CD4-positive, alpha-beta memory T cell (primary cell): Measurements from ENCODE around the gene SKAP2. TPM values are rescaled to one million over a fixed set of nuclear protein-coding genes. Genes with fewer than 3 reads are reported as not detected.

Source experiments
- CTCF ChIA-PET: fragments of 350-600 bp; sonication (Branson Sonifier 250); formaldehyde crosslinking; loops from one replicate; lab custom pipeline; 2021; ENCODE audit warnings: inconsistent platforms; ENCODE audit not compliant: partially characterized antibody; lab: Charles Lee
- POLR2A ChIA-PET: fragments of 350-600 bp; sonication (Branson Sonifier 250); formaldehyde crosslinking; loops from one replicate; lab custom pipeline; 2021; ENCODE audit not compliant: partially characterized antibody; lab: Charles Lee
- DNase-seq, 5 donors: peaks; one replicate each; pipeline versions ENCODE4 v3.0.0 to v3.0.0-alpha.2; 2020 to 2022; ENCODE audit warnings: mixed read lengths in 1 of 5
- H3K27ac ChIP-seq: one replicate; pipeline ENCODE4 v1.7.0; 2013; ENCODE audit warnings: low read depth, low read length
- H3K27me3 ChIP-seq: 2 replicates; pipeline ENCODE4 v1.7.0; 2013; ENCODE audit warnings: mild to moderate bottlenecking, low read length, moderate library complexity; ENCODE audit not compliant: insufficient read depth
- H3K36me3 ChIP-seq: 2 replicates; pipeline ENCODE4 v1.7.0; 2013; ENCODE audit warnings: mild to moderate bottlenecking, low read length, moderate library complexity; ENCODE audit not compliant: insufficient read depth
- H3K4me1 ChIP-seq: 2 replicates; pipeline ENCODE4 v1.7.0; 2013; ENCODE audit warnings: mild to moderate bottlenecking, low read length, moderate library complexity; ENCODE audit not compliant: insufficient read depth
- H3K4me3 ChIP-seq, 2 donors: one replicate each; pipeline ENCODE4 v1.7.0; 2013; ENCODE audit warnings: low read length in 2 of 2, mild to moderate bottlenecking in 1 of 2
- H3K9me3 ChIP-seq, 2 donors: one replicate each; pipeline ENCODE4 v1.7.0; 2013; ENCODE audit warnings: low read length in 2 of 2, control low read depth in 1 of 2; ENCODE audit not compliant: control insufficient read depth in 1 of 2
- H3K27ac Mint-ChIP-seq, 7 donors: one replicate each; pipeline ENCODE4 v1.8.0; 2020 to 2021; ENCODE audit warnings: mixed read lengths in 7 of 7, mild to moderate bottlenecking in 6 of 7, inconsistent platforms in 3 of 7, moderate library complexity in 3 of 7
- H3K27me3 Mint-ChIP-seq, 2 donors: one replicate each; pipeline ENCODE4 v1.8.0; 2020 to 2021; ENCODE audit warnings: mixed read lengths in 2 of 2
- H3K36me3 Mint-ChIP-seq, 2 donors: one replicate each; pipeline ENCODE4 v1.8.0; 2020 to 2021; ENCODE audit warnings: mixed read lengths in 2 of 2, inconsistent platforms in 1 of 2, mild to moderate bottlenecking in 1 of 2
- H3K4me1 Mint-ChIP-seq, 4 donors: one replicate each; pipeline ENCODE4 v1.8.0; 2020 to 2021; ENCODE audit warnings: mixed read lengths in 4 of 4, mild to moderate bottlenecking in 1 of 4
- H3K4me3 Mint-ChIP-seq, 8 donors: one replicate each; pipeline ENCODE4 v1.8.0; 2020 to 2021; ENCODE audit warnings: mixed read lengths in 8 of 8, mild to moderate bottlenecking in 7 of 8, moderate library complexity in 6 of 8, inconsistent platforms in 3 of 8
- H3K9me3 Mint-ChIP-seq, 8 donors: one replicate each; pipeline ENCODE4 v1.8.0; 2020 to 2021; ENCODE audit warnings: mixed read lengths in 8 of 8, mild to moderate bottlenecking in 5 of 8, inconsistent platforms in 3 of 8, moderate library complexity in 1 of 8
- intact Hi-C: fragments of 100-400 bp; cut with micrococcal nuclease; formaldehyde crosslinking; loops from one replicate; pipeline ENCODE4 v1.15.1; 2023
- polyA plus RNA-seq, 2 donors: library from polyadenylated mRNA; unstranded; fragments of 300-500 nt; fragmentation: Illumina TruSeq; gene quantifications; one replicate each; pipeline ENCODE4 v1.2.3, GENCODE V29; 2021
- total RNA-seq, 2 experiments: library from RNA; stranded (reverse); gene quantifications; one replicate each; pipeline ENCODE4 v1.2.3, GENCODE V29; 2021

SKAP2 gene
- total and polyA plus RNA-seq, 4 experiments from 2014 or later = 6.8 to 25.6 (median 11.3) TPM

DNA sequence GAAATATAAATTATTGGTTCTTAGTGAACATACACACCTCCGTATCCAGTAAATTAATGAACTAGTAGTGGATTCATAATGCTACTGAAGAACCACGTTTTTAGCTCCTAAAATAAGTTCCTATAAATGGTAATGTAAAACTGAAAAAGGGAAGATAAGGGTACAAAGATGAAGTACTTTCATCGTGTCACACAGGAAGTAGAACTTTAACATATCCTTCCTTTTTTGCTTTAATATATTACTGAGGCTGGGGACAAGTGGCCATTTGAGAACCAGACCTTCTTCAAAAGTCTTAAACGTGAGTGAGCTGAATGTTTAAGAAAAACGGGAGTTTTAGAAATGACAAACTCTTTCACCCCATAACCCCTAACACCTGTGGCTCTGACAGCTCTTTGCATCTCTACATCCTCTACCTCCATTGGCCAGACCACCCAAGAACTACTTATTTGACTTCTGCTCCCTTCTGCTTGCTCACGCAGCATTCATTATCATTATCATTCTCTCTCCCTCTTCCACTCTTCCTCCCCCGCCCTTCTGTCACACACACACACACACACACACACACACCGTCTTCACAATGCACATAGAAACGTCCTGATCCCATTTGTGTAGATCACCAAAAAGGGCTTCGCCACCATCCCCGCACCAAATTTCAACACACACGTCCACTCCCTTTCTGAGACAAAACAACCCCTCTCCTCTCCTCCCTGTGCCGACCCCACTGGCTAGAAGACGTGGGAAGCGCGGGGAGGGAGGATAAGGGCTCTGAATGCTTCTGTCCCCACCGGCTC, 677 bp downstream of the SKAP2 start:
- ChIA-PET POLR2A (interaction anchor here (1.0 to 1.5 kb wide), 4 partner anchors 9 to 267 kb away, joined by 3 to 5 read pairs (median 4); partner anchors contain the start of gene HOXA4), CTCF (interaction anchor here (1.2 to 1.3 kb wide), 2 partner anchors 11 to 297 kb away, joined by 5 read pairs; no protein-coding TSS in a partner anchor)
- Histone ChIP-seq H3K9me3 (no peaks in the 10 kb centered on the region), H3K36me3 (no peaks in the 10 kb centered on the region), H3K27me3 (peaks cover 5% of the 10 kb centered on the region), H3K4me3 (peak overlapping the region; percentile 72 to 78), H3K4me1 (peaks cover 22% of the 10 kb centered on the region), H3K27ac (peak overlapping the region; percentile 54)
- peak in 4 of 5 donors; percentile 22 to 57 (median 44) for DNase-seq
- H3K27me3 Mint-ChIP-seq = peaks cover 13 to 19% of the 10 kb centered on the region in 2 donors
- peaks cover 9 to 26% (median 18%) of the 10 kb centered on the region in 4 donors for H3K4me1 Mint-ChIP-seq
- H3K4me3 Mint-ChIP-seq = peak overlapping the region; percentile 84 to 97 (median 92)
- H3K27ac Mint-ChIP-seq = peak overlapping the region; percentile 63 to 96 (median 91)
- peaks cover 0 to 10% of the 10 kb centered on the region in 2 donors for H3K36me3 Mint-ChIP-seq
- intact Hi-C loops = loop anchor here (1.0 to 5.0 kb wide), 2 partner anchors 233 to 1319 kb away; partner anchors contain the start of gene JAZF1
- peaks cover 0 to 2% (median 0%) of the 10 kb centered on the region in 8 donors for H3K9me3 Mint-ChIP-seq

- peaks cover 0 to 2% (median 0%) of the 10 kb centered on the region in 8 donors for H3K9me3 Mint-ChIP-seq
- POLR2A ChIA-PET = interaction anchor here (1.0 to 1.5 kb wide), 3 partner anchors 48 to 268 kb away, joined by 3 to 5 read pairs (median 4); partner anchors contain the start of gene HOXA4
- Histone ChIP-seq H3K4me1 (peaks cover 22% of the 10 kb centered on the region), H3K4me3 (no peak overlapping the region), H3K27me3 (peaks cover under 1% of the 10 kb centered on the region), H3K36me3 (no peaks in the 10 kb centered on the region), H3K9me3 (no peaks in the 10 kb centered on the region), H3K27ac (no peak overlapping the region)
- H3K4me1 Mint-ChIP-seq = peaks cover 9 to 27% (median 19%) of the 10 kb centered on the region in 4 donors
- peaks cover 0 to 10% of the 10 kb centered on the region in 2 donors for H3K36me3 Mint-ChIP-seq
- H3K27me3 Mint-ChIP-seq = peaks cover 14 to 26% of the 10 kb centered on the region in 2 donors
- peak overlapping the region in 3 of 8 donors; percentile 27 to 92 (median 28) for H3K4me3 Mint-ChIP-seq
- intact Hi-C loops = loop anchor here (5.0 kb wide), 1 partner anchor 1319 kb away; the partner anchor contains the start of gene JAZF1
- no peak for DNase-seq
- peak overlapping the region in 1 of 7 donors; percentile 25 for H3K27ac Mint-ChIP-seq
- CTCF ChIA-PET = interaction anchor here (1.2 to 1.3 kb wide), 2 partner anchors 10 to 298 kb away, joined by 5 read pairs; no protein-coding TSS in a partner anchor
Observed at GRCh38 chr7:26862834-26863233, 1.6 kb downstream of the SKAP2 start.

- Histone ChIP-seq H3K27ac (no peak overlapping the region), H3K9me3 (no peaks in the 10 kb centered on the region), H3K4me1 (peaks cover 22% of the 10 kb centered on the region), H3K27me3 (peaks cover 4% of the 10 kb centered on the region), H3K36me3 (no peaks in the 10 kb centered on the region), H3K4me3 (no peak overlapping the region)
- intact Hi-C loops = loop anchor here (5.0 kb wide), 1 partner anchor 1321 kb away; the partner anchor contains the start of gene JAZF1
- CTCF ChIA-PET = no interaction called here
- POLR2A ChIA-PET = no interaction called here
- H3K9me3 Mint-ChIP-seq = peaks cover 0 to 5% (median under 1%) of the 10 kb centered on the region in 8 donors
- no peak for DNase-seq
- peaks cover 0 to 10% of the 10 kb centered on the region in 2 donors for H3K36me3 Mint-ChIP-seq
- peaks cover 11 to 32% of the 10 kb centered on the region in 2 donors for H3K27me3 Mint-ChIP-seq
- no peak overlapping the region for H3K27ac Mint-ChIP-seq
- no peak overlapping the region for H3K4me3 Mint-ChIP-seq
- peaks cover 9 to 33% (median 22%) of the 10 kb centered on the region in 4 donors for H3K4me1 Mint-ChIP-seq
Observed at GRCh38 chr7:26861050-26861449, 3.3 kb downstream of the SKAP2 start.

GRCh38 chr7:26860361-26860760, 4.0 kb downstream of the SKAP2 start:
- intact Hi-C loops = loop anchor here (5.0 kb wide), 1 partner anchor 1322 kb away; the partner anchor contains the start of gene JAZF1
- H3K36me3 Mint-ChIP-seq = peaks cover 0 to 10% of the 10 kb centered on the region in 2 donors
- H3K4me3 Mint-ChIP-seq = no peak overlapping the region
- Histone ChIP-seq H3K27ac (no peak overlapping the region), H3K4me1 (peaks cover 21% of the 10 kb centered on the region), H3K27me3 (peaks cover 4% of the 10 kb centered on the region), H3K9me3 (no peaks in the 10 kb centered on the region), H3K36me3 (no peaks in the 10 kb centered on the region), H3K4me3 (no peak overlapping the region)
- CTCF ChIA-PET = no interaction called here
- DNase-seq = no peak
- H3K9me3 Mint-ChIP-seq = peaks cover 0 to 5% (median 0%) of the 10 kb centered on the region in 8 donors
- H3K4me1 Mint-ChIP-seq = peaks cover 7 to 27% (median 19%) of the 10 kb centered on the region in 4 donors
- H3K27me3 Mint-ChIP-seq = peaks cover 11 to 34% of the 10 kb centered on the region in 2 donors
- POLR2A ChIA-PET = no interaction called here
- H3K27ac Mint-ChIP-seq = no peak overlapping the region

- Mint-ChIP-seq H3K27ac (no peak overlapping the region), H3K9me3 (peaks cover 0 to 5% (median 0%) of the 10 kb centered on the region in 8 donors), H3K27me3 (peaks cover 11 to 37% of the 10 kb centered on the region in 2 donors), H3K36me3 (peaks cover 0 to 7% of the 10 kb centered on the region in 2 donors), H3K4me3 (no peak overlapping the region), H3K4me1 (peaks cover 6 to 20% (median 14%) of the 10 kb centered on the region in 4 donors)
- intact Hi-C loops = loop anchor here (5.0 kb wide), 1 partner anchor 1323 kb away; the partner anchor contains the start of gene JAZF1
- DNase-seq = no peak
- Histone ChIP-seq H3K4me3 (no peak overlapping the region), H3K9me3 (no peaks in the 10 kb centered on the region), H3K27me3 (peaks cover 4% of the 10 kb centered on the region), H3K27ac (no peak overlapping the region), H3K36me3 (no peaks in the 10 kb centered on the region), H3K4me1 (peaks cover 15% of the 10 kb centered on the region)
- ChIA-PET POLR2A (no interaction called here), CTCF (no interaction called here)
Observed at GRCh38 chr7:26859720-26860119, 4.7 kb downstream of the SKAP2 start.

- H3K36me3 ChIP-seq = no peaks in the 10 kb centered on the region
- peaks cover 3 to 11% (median 7%) of the 10 kb centered on the region in 4 donors for H3K4me1 Mint-ChIP-seq
- H3K9me3 Mint-ChIP-seq = peaks cover 0 to 5% (median 0%) of the 10 kb centered on the region in 8 donors
- H3K27ac ChIP-seq = no peak overlapping the region
- intact Hi-C loops = no loop called here
- ChIA-PET CTCF (no interaction called here), POLR2A (no interaction called here)
- no peak overlapping the region for H3K4me3 ChIP-seq
- H3K36me3 Mint-ChIP-seq = no peaks in the 10 kb centered on the region
- no peak for DNase-seq
- no peak overlapping the region for H3K27ac Mint-ChIP-seq
- H3K27me3 Mint-ChIP-seq = peaks cover 12 to 37% of the 10 kb centered on the region in 2 donors
- no peaks in the 10 kb centered on the region for H3K9me3 ChIP-seq
- peak overlapping the region in 1 of 8 donors; percentile 3 for H3K4me3 Mint-ChIP-seq
- peaks cover 4% of the 10 kb centered on the region for H3K27me3 ChIP-seq
- peaks cover 9% of the 10 kb centered on the region for H3K4me1 ChIP-seq
Observed at GRCh38 chr7:26858735-26859134, 5.7 kb downstream of the SKAP2 start.
